Measurements from ENCODE around the gene SH2D1A.
"Not testable (repeated sequence)": the region's sequence is repeated elsewhere in the genome, so short reads cannot be mapped to it uniquely, and the experiment has no call there.

The SH2D1A gene

GRCh38 chrX:124346117-124346876 lies at the start of gene SH2D1A:
Gene SH2D1A (plus strand): TSS chrX:124346563. CDS start chrX:124346643, 80 bp downstream.
- DNase-seq (ENCODE audit: low read depth, low spot score), result no peak
- Histone ChIP-seq H3K9me3 (ENCODE audit: control insufficient read depth, insufficient read depth, low read length) (no peaks in the 10 kb centered on the region), H3K27ac (ENCODE audit: low read length) (no peak within 1 kb of the TSS), H3K4me3 (ENCODE audit: low read length) (no peak within 1 kb of the TSS), H3K36me3 (ENCODE audit: control insufficient read depth, insufficient read depth, low read length) (no peaks in the 10 kb centered on the region), H3K4me1 (ENCODE audit: control insufficient read depth, insufficient read depth, low read length) (no peaks in the 10 kb centered on the region), H3K27me3 (ENCODE audit: control insufficient read depth, insufficient read depth, low read length) (no peaks in the 10 kb centered on the region)
- no CpG with 5 or more reads among the region's 19 CpGs for WGBS (ENCODE audit: insufficient coverage, insufficient read length)

- H3K9me3 ChIP-seq (ENCODE audit: control insufficient read depth, insufficient read depth, low read length); H3K27ac ChIP-seq (ENCODE audit: low read length); H3K4me1 ChIP-seq (ENCODE audit: control insufficient read depth, insufficient read depth, low read length); H3K36me3 ChIP-seq (ENCODE audit: control insufficient read depth, insufficient read depth, low read length); H3K4me3 ChIP-seq (ENCODE audit: low read length); DNase-seq (ENCODE audit: low read depth, low spot score); H3K27me3 ChIP-seq (ENCODE audit: control insufficient read depth, insufficient read depth, low read length): not testable (repeated sequence)
- WGBS (ENCODE audit: insufficient coverage, insufficient read length), result no CpG with 5 or more reads among the region's 4 CpGs
Observed at GRCh38 chrX:124299323-124299722, 47.0 kb upstream of the SH2D1A start.

DNA sequence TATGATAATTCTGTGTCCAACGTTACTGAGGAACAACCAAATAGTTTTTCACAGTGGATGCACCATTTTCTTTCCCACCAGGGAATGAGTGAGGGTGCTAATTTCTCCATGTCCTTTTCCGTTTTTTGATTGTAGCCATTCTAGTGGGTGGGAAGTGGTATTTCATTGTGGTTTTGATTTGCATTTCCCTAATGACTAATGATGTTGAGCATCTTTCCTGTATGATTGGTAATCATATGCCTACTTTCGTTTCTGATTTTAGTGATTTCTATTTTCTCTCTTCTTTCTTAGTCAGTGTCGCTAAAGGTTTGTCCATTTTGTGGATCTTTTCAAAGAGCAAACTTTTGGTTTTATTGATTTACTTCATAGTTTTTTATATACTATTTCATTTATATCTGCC lies 46.0 kb upstream of the SH2D1A start:
- Histone ChIP-seq H3K36me3 (ENCODE audit: control insufficient read depth, insufficient read depth, low read length) (no peaks in the 10 kb centered on the region), H3K27me3 (ENCODE audit: control insufficient read depth, insufficient read depth, low read length) (no peaks in the 10 kb centered on the region), H3K4me3 (ENCODE audit: low read length) (no peak overlapping the region), H3K27ac (ENCODE audit: low read length) (no peak overlapping the region), H3K9me3 (ENCODE audit: control insufficient read depth, insufficient read depth, low read length) (no peaks in the 10 kb centered on the region), H3K4me1 (ENCODE audit: control insufficient read depth, insufficient read depth, low read length) (no peaks in the 10 kb centered on the region)
- no peak for DNase-seq (ENCODE audit: low read depth, low spot score)
- WGBS (ENCODE audit: insufficient coverage, insufficient read length), result no CpG with 5 or more reads among the region's 4 CpGs

- no peaks in the 10 kb centered on the region for H3K27me3 ChIP-seq (ENCODE audit: control insufficient read depth, insufficient read depth, low read length)
- H3K4me3 ChIP-seq (ENCODE audit: low read length), result no peak overlapping the region
- H3K27ac ChIP-seq (ENCODE audit: low read length), result no peak overlapping the region
- no peak for DNase-seq (ENCODE audit: low read depth, low spot score)
- H3K36me3 ChIP-seq (ENCODE audit: control insufficient read depth, insufficient read depth, low read length), result no peaks in the 10 kb centered on the region
- no CpG with 5 or more reads among the region's 2 CpGs for WGBS (ENCODE audit: insufficient coverage, insufficient read length)
- H3K4me1 ChIP-seq (ENCODE audit: control insufficient read depth, insufficient read depth, low read length), result no peaks in the 10 kb centered on the region
- H3K9me3 ChIP-seq (ENCODE audit: control insufficient read depth, insufficient read depth, low read length), result no peaks in the 10 kb centered on the region
Observed at GRCh38 chrX:124307253-124307907, 39.0 kb upstream of the SH2D1A start.

GRCh38 chrX:124325732-124326131 lies 20.6 kb upstream of the SH2D1A start:
- DNase-seq (ENCODE audit: low read depth, low spot score), result no peak
- H3K36me3 ChIP-seq (ENCODE audit: control insufficient read depth, insufficient read depth, low read length), result no peaks in the 10 kb centered on the region
- H3K9me3 ChIP-seq (ENCODE audit: control insufficient read depth, insufficient read depth, low read length), result no peaks in the 10 kb centered on the region
- H3K4me1 ChIP-seq (ENCODE audit: control insufficient read depth, insufficient read depth, low read length), result no peaks in the 10 kb centered on the region
- H3K27ac ChIP-seq (ENCODE audit: low read length), result no peak overlapping the region
- WGBS (ENCODE audit: insufficient coverage, insufficient read length), result no CpG with 5 or more reads among the region's 1 CpG
- H3K4me3 ChIP-seq (ENCODE audit: low read length), result no peak overlapping the region
- H3K27me3 ChIP-seq (ENCODE audit: control insufficient read depth, insufficient read depth, low read length), result no peaks in the 10 kb centered on the region

GRCh38 chrX:124328765-124329164 lies 17.6 kb upstream of the SH2D1A start:
- WGBS (ENCODE audit: insufficient coverage, insufficient read length), result no CpG with 5 or more reads among the region's 1 CpG

DNA sequence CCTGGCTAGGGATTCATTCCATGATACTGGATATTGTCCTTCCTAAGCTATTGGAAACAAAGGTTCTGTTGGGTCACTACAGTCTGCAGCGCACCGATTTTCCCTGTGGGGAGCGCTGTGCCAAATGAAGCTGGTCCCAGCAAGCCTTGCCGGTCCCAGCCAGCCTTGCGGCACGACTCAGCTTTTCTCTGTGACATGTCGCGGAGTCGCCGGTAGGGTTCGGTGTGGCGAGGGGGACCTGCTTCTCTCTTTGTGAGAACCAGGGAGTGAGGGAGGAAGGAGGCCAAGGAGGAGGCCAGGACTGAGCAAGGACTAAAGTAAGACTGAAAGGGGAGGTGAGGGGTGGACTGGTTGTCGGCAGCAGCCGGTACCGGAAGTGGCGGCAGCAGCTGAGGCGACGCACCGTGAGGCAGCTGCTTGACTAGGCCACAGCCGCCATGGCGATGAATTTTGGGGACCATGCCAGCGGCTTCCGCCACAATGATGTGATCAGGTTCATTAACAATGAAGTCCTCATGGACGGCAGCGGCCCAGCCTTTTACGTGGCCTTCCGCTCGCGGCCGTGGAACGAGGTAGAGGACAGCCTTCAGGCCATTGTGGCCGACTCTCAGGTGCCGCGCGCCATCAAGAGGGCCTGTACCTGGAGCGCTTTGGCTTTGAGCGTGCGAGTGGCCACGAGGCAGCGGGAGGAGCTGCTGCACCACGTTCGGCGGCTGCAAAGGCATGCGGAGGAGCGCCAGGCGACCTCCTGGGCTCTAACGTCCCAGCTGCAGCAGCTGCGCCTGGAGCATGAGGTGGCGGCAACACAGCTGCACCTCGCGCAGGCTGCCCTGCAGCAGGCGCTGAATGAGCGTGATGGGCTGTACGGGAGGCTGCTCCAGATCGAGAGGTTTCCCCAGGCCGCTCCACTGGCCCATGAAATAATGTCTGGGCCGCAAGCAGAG lies 13.6 kb upstream of the SH2D1A start, which contains the start of gene TEX13D:
TEX13D (plus strand) TSS at position 180 of the 944 bp plus-strand sequence; CDS start at position 438, 258 bp downstream.
- H3K36me3 ChIP-seq (ENCODE audit: control insufficient read depth, insufficient read depth, low read length), result no peaks in the 10 kb centered on the region
- H3K4me3 ChIP-seq (ENCODE audit: low read length), result no peak within 1 kb of the TSS
- no peaks in the 10 kb centered on the region for H3K27me3 ChIP-seq (ENCODE audit: control insufficient read depth, insufficient read depth, low read length)
- no peaks in the 10 kb centered on the region for H3K4me1 ChIP-seq (ENCODE audit: control insufficient read depth, insufficient read depth, low read length)
- no CpG with 5 or more reads among the region's 57 CpGs for WGBS (ENCODE audit: insufficient coverage, insufficient read length)
- no peak within 1 kb of the TSS for H3K27ac ChIP-seq (ENCODE audit: low read length)
- no peaks in the 10 kb centered on the region for H3K9me3 ChIP-seq (ENCODE audit: control insufficient read depth, insufficient read depth, low read length)
- DNase-seq (ENCODE audit: low read depth, low spot score), result no peak

More at GRCh38 chrX:124328765-124329164, 17.6 kb upstream of the SH2D1A start:
- DNase-seq (ENCODE audit: low read depth, low spot score), result no peak
- no peaks in the 10 kb centered on the region for H3K27me3 ChIP-seq (ENCODE audit: control insufficient read depth, insufficient read depth, low read length)
- no peak overlapping the region for H3K27ac ChIP-seq (ENCODE audit: low read length)
- H3K4me3 ChIP-seq (ENCODE audit: low read length), result no peak overlapping the region
- H3K4me1 ChIP-seq (ENCODE audit: control insufficient read depth, insufficient read depth, low read length), result no peaks in the 10 kb centered on the region
- H3K36me3 ChIP-seq (ENCODE audit: control insufficient read depth, insufficient read depth, low read length), result no peaks in the 10 kb centered on the region
- no peaks in the 10 kb centered on the region for H3K9me3 ChIP-seq (ENCODE audit: control insufficient read depth, insufficient read depth, low read length)

DNA sequence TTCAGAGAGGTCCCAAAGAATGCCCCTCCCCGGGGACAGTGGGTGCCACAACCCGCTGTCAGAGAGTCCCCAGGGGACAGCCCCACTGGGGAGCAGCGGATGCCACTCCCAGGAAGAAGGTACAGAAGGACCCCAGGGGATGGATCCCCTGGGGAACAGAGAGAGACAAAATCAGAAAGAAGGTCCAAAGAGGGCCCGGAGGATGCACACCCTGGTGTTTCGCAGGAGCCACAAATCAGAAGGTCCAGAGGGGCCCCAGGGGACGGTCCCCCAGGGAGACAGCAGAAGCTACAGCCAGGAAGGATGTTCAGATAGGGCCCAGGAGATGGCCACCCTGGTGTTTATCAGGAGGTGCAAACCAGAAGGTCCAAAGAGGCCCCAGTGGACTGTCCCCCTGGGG lies 12.5 kb upstream of the SH2D1A start:
- H3K4me1 ChIP-seq (ENCODE audit: control insufficient read depth, insufficient read depth, low read length), result no peaks in the 10 kb centered on the region
- H3K27ac ChIP-seq (ENCODE audit: low read length), result no peak overlapping the region
- H3K9me3 ChIP-seq (ENCODE audit: control insufficient read depth, insufficient read depth, low read length), result no peaks in the 10 kb centered on the region
- H3K36me3 ChIP-seq (ENCODE audit: control insufficient read depth, insufficient read depth, low read length), result no peaks in the 10 kb centered on the region
- no peaks in the 10 kb centered on the region for H3K27me3 ChIP-seq (ENCODE audit: control insufficient read depth, insufficient read depth, low read length)
- no peak for DNase-seq (ENCODE audit: low read depth, low spot score)
- no peak overlapping the region for H3K4me3 ChIP-seq (ENCODE audit: low read length)
- WGBS (ENCODE audit: insufficient coverage, insufficient read length), result no CpG with 5 or more reads among the region's 6 CpGs

DNA sequence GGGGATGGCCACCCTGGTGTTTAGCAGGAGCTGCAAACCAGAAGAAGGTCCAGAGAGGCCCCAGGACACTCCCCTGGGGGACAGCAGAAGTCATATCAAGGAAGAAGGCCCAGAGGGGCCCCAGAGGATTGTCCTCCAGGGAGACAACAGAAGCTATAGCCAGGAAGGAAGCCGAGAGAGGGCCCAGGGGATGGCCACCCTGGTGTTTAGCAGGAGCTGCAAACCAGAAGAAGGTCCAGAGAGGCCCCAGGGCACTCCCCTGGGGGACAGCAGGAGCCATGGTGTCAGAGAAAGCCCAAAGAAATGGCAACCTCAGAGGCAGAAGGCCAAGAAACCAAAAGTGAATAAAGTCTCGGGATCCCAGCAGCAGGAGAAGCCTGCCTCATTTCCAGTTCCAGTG lies 11.8 kb upstream of the SH2D1A start:
- H3K27ac ChIP-seq (ENCODE audit: low read length); H3K4me1 ChIP-seq (ENCODE audit: control insufficient read depth, insufficient read depth, low read length); H3K4me3 ChIP-seq (ENCODE audit: low read length); DNase-seq (ENCODE audit: low read depth, low spot score); H3K9me3 ChIP-seq (ENCODE audit: control insufficient read depth, insufficient read depth, low read length); H3K36me3 ChIP-seq (ENCODE audit: control insufficient read depth, insufficient read depth, low read length); H3K27me3 ChIP-seq (ENCODE audit: control insufficient read depth, insufficient read depth, low read length): not testable (repeated sequence)
- WGBS (ENCODE audit: insufficient coverage, insufficient read length), result no CpG with 5 or more reads among the region's 2 CpGs

- H3K27ac ChIP-seq (ENCODE audit: low read length), result no peak overlapping the region
- H3K36me3 ChIP-seq (ENCODE audit: control insufficient read depth, insufficient read depth, low read length), result no peaks in the 10 kb centered on the region
- 100% methylated on average over 1 of the region's 1 CpG for WGBS (ENCODE audit: insufficient coverage, insufficient read length)
- H3K4me3 ChIP-seq (ENCODE audit: low read length), result no peak overlapping the region
- H3K27me3 ChIP-seq (ENCODE audit: control insufficient read depth, insufficient read depth, low read length), result no peaks in the 10 kb centered on the region
- no peak for DNase-seq (ENCODE audit: low read depth, low spot score)
- H3K4me1 ChIP-seq (ENCODE audit: control insufficient read depth, insufficient read depth, low read length), result no peaks in the 10 kb centered on the region
- H3K9me3 ChIP-seq (ENCODE audit: control insufficient read depth, insufficient read depth, low read length), result no peaks in the 10 kb centered on the region
Observed at GRCh38 chrX:124335598-124335997, 10.8 kb upstream of the SH2D1A start.
